ENCODE data around the gene CYP19A1.

- TF ChIP-seq CTCF (IDR thresholded peaks at IDR 0.05; ENCODE audit: low read depth, low read length, poor library complexity, severe bottlenecking) (no peak), EZH2phosphoT487 (IDR thresholded peaks at IDR 0.05; ENCODE audit: borderline replicate concordance, low read length) (no peak)
Measured at GRCh38 chr15:51359981-51360380, 21.6 kb upstream of the CYP19A1 start.
